Bronchial epithelial cell (primary cell): ENCODE results near the gene SCGB1C1. TPM values are rescaled to one million over a fixed set of nuclear protein-coding genes. Genes with fewer than 3 reads are reported as not detected.

ENCODE experiments used
- DNase-seq: peaks from one replicate; pipeline ENCODE4 v3.0.0-alpha.2; 2010; ENCODE audit warnings: low read depth
- FAIRE-seq: peaks from 2 replicates; lab custom pipeline; 2011; peaks lifted over from hg19 to GRCh38; lab: Jason Lieb, UNC
- H3K27me3 ChIP-seq: 2 replicates; pipeline ENCODE4 v1.5.1; 2011; ENCODE audit warnings: low read length; ENCODE audit not compliant: control insufficient read depth, insufficient read depth
- H3K36me3 ChIP-seq: 2 replicates; pipeline ENCODE4 v1.5.1; 2011; ENCODE audit warnings: low read length; ENCODE audit not compliant: control insufficient read depth, insufficient read depth
- H3K4me3 ChIP-seq: 2 replicates; pipeline ENCODE4 v1.5.1; 2011; ENCODE audit warnings: mild to moderate bottlenecking, low read depth, low read length, control low read depth
- total RNA-seq: library from RNA; depleted of rRNA; stranded (reverse); fragments of >200 nt; gene quantifications from 2 replicates; pipeline ENCODE4 v1.2.1, GENCODE V29; 2014
- TF ChIP-seq, protein P1 (sequence below): IDR thresholded peaks from 2 replicates; pipeline ENCODE4 v1.5.1; 2011; ENCODE audit warnings: mild to moderate bottlenecking, moderate library complexity, low read length, control low read depth, inconsistent platforms; ENCODE audit not compliant: insufficient read depth, severe bottlenecking

SCGB1C1 gene
- total RNA-seq, 1 donor from 2014 or later = not detected

DNA sequence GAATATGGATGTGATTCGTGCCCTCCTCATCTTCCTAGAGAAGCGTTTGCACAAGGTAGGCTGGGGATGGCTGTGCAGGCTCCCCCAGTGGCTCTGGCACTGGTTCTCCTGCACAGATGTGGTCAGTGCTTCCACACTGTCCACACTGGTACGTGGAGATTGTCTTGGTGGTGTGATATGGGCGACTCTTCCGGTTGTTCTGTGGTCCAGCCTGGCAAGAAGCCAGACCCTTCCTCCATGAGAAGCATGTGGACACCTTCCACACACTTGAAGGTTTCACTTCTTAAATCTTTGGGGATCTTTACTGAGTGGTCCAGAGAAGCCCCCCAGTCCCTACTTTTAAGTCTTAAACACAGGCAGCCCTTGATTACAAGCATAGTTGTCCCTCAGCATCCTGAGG is 18.4 kb downstream of the SCGB1C1 start:
- peaks cover 40% of the 10 kb centered on the region for H3K36me3 ChIP-seq
- no peak overlapping the region for H3K4me3 ChIP-seq
- no peak for DNase-seq
- H3K27me3 ChIP-seq = no peaks in the 10 kb centered on the region
- TF ChIP-seq, protein P1, sequence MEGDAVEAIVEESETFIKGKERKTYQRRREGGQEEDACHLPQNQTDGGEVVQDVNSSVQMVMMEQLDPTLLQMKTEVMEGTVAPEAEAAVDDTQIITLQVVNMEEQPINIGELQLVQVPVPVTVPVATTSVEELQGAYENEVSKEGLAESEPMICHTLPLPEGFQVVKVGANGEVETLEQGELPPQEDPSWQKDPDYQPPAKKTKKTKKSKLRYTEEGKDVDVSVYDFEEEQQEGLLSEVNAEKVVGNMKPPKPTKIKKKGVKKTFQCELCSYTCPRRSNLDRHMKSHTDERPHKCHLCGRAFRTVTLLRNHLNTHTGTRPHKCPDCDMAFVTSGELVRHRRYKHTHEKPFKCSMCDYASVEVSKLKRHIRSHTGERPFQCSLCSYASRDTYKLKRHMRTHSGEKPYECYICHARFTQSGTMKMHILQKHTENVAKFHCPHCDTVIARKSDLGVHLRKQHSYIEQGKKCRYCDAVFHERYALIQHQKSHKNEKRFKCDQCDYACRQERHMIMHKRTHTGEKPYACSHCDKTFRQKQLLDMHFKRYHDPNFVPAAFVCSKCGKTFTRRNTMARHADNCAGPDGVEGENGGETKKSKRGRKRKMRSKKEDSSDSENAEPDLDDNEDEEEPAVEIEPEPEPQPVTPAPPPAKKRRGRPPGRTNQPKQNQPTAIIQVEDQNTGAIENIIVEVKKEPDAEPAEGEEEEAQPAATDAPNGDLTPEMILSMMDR = no peak
- no peak for FAIRE-seq

DNA sequence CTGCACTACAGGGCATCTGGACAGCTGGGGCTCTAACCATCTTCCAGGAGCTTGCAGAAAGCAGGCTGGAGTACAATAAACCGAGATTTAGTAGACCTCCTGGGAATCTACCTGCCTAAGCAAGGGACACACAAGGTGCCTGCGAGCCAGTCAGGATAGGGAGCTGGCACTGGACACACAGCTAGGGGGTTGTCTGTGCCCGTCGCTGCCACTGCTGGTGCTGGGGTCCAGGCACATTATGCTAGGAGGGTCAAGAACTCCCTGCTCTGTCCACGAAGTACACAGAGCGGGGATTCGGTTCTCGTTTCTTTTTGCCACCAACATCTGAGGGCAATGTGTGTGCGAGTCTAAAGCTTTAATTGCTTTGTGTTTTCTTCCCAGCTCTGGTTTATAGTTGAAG is 18.9 kb downstream of the SCGB1C1 start:
- Histone ChIP-seq H3K36me3 (peaks cover 40% of the 10 kb centered on the region), H3K27me3 (no peaks in the 10 kb centered on the region), H3K4me3 (no peak overlapping the region)
- TF ChIP-seq, protein P1 = no peak
- no peak for DNase-seq
- no peak for FAIRE-seq

DNA sequence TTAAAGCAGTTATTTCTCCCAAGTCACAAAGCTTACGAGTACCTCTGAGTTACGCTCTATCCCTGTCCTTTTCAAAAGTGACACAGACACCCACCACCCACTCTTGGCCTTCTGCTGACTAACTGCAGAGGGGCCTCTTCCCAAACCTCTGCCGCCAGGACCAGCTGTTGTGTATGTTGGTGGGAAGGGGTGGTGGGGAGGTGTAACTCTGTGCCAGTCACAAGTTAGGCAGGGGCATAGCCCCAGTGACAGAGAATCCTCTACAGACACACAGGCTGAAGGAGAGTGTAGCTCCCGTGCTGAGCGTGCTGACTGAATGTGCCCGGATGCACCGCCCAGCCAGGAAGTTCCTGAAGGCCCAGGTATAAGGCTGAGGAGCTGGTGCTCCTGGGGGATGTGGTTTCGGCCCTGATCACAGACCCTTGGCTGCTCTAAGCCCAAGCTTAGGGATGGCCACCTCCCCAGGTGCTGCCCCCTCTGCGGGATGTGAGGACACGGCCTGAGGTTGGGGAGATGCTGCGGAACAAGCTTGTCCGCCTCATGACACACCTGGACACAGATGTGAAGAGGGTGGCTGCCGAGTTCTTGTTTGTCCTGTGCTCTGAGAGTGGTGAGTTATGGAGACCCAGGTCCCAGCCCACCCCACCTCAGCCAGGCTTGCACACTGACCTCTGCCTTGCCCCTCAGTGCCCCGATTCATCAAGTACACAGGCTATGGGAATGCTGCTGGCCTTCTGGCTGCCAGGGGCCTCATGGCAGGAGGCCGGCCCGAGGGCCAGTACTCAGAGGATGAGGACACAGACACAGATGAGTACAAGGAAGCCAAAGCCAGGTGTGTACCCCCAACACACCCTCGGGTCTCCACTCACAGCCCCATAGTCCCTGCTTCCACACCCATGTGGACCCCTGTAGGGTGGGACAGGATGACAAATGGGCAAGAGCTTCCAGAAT is 19.5 kb downstream of the SCGB1C1 start:
- TF ChIP-seq, protein P1 = no peak
- DNase-seq (no peak), FAIRE-seq (no peak)
- no peak overlapping the region for H3K4me3 ChIP-seq
- peaks cover 40% of the 10 kb centered on the region for H3K36me3 ChIP-seq
- no peaks in the 10 kb centered on the region for H3K27me3 ChIP-seq

DNA sequence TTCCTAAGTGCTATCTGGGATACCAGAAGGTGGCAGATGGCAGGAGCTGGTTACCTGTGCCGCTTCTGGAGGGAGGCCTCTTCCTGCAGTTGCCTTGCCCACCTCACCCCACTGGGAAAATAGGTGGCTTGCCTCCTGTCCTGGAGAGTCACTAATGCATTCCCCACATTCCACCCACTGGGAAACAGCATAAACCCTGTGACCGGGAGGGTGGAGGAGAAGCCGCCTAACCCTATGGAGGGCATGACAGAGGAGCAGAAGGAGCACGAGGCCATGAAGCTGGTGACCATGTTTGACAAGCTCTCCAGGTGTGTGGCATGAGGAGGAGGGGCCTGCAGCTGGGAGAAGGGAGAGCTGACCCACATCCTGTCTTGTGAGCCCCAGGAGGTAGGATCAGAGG is 20.2 kb downstream of the SCGB1C1 start:
- DNase-seq (no peak), FAIRE-seq (no peak)
- Histone ChIP-seq H3K36me3 (peaks cover 40% of the 10 kb centered on the region), H3K27me3 (no peaks in the 10 kb centered on the region), H3K4me3 (no peak overlapping the region)
- TF ChIP-seq, protein P1 = no peak

DNA sequence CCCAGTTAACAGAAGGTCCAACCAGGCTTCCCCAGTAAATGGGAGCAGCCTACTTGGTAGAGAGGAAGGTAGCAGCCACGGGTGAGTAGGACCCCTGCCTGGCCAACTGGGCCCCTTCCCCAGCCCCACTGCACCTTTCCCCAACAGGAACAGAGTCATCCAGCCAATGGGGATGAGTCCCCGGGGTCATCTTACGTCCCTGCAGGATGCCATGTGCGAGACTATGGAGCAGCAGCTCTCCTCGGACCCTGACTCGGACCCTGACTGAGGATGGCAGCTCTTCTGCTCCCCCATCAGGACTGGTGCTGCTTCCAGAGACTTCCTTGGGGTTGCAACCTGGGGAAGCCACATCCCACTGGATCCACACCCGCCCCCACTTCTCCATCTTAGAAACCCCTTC is 21.2 kb downstream of the SCGB1C1 start:
- Histone ChIP-seq H3K27me3 (no peaks in the 10 kb centered on the region), H3K36me3 (peaks cover 40% of the 10 kb centered on the region), H3K4me3 (no peak overlapping the region)
- FAIRE-seq (no peak), DNase-seq (no peak)
- TF ChIP-seq, protein P1 = no peak

DNA sequence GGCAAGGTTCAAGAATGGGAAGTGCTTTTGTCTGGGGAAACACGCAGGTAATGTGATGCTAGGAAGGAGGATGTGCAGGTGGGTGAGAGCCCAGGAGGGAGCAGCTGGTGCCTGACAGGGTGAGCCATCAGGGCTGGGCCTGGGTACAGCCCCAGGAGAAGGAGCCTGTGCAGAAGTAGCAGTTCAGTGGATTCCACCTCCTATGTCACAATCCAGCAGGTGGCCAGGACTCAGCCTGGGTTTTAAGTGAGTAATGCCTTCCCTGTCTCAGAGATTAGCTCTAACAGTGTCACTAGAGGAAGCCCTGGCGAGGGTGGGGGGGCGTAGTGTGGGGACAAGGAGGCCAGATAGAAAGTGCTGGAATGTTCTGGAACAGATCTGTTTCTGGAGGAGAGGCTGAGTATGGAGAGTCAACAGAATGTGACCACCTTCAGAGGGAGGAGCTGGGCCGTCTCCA is 22.7 kb downstream of the SCGB1C1 start:
- FAIRE-seq (no peak), DNase-seq (no peak)
- peaks cover 29% of the 10 kb centered on the region for H3K36me3 ChIP-seq

More for the DNA sequence above, 22.7 kb downstream of the SCGB1C1 start:
- no peaks in the 10 kb centered on the region for H3K27me3 ChIP-seq
- TF ChIP-seq, protein P1 = peak; percentile 3
- no peak overlapping the region for H3K4me3 ChIP-seq
